T47D (cell line): ENCODE measurements around the gene TP53I11.

Experiments used
- DNase-seq, 2 experiments: peaks; one replicate each; pipeline versions ENCODE4 v3.0.0 to v3.0.0-alpha.2; 2011 to 2012; ENCODE audit warnings: low read depth in 1 of 2, low spot score in 1 of 2
- JUND ChIP-seq: IDR thresholded peaks from 2 replicates; pipeline ENCODE4 v1.6.1; 2012; ENCODE audit warnings: low read depth
- in situ Hi-C: cut with HindIII; loops from 2 replicates; pipeline ENCODE4 v1.10.0; 2016; ENCODE audit warnings: low sequenced_read_pairs, low pct_unique_long_range_greater_than_20kb

Gene TP53I11

GRCh38 chr11:44939673-44940395, 10.8 kb downstream of the TP53I11 start:
- no peak for TF ChIP-seq JUND
- in situ Hi-C loops, result no loop called here
- DNase-seq, result no peak

- TF ChIP-seq JUND, result no peak
- in situ Hi-C loops, result no loop called here
- DNase-seq, result no peak
Observed at GRCh38 chr11:44938066-44938691, 12.5 kb downstream of the TP53I11 start.

GRCh38 chr11:44936951-44937543, 13.6 kb downstream of the TP53I11 start:
- DNase-seq, result no peak
- no peak for TF ChIP-seq JUND
- in situ Hi-C loops, result no loop called here

GRCh38 chr11:44936525-44936924, 14.2 kb downstream of the TP53I11 start:
- in situ Hi-C loops, result no loop called here
- DNase-seq, result peak; percentile 73 to 89
- TF ChIP-seq JUND, result no peak

GRCh38 chr11:44934735-44935250, 15.9 kb downstream of the TP53I11 start:
- TF ChIP-seq JUND, result no peak
- no peak for DNase-seq
- in situ Hi-C loops, result no loop called here

- in situ Hi-C loops, result no loop called here
- TF ChIP-seq JUND, result no peak
- DNase-seq, result no peak
Observed at GRCh38 chr11:44934110-44934509, 16.6 kb downstream of the TP53I11 start.

- peak in 1 of 2 experiments; percentile 68 for DNase-seq
- in situ Hi-C loops, result no loop called here
- TF ChIP-seq JUND, result no peak
Observed at GRCh38 chr11:44931466-44931865, 19.2 kb downstream of the TP53I11 start.

- DNase-seq, result peak in 1 of 2 experiments; percentile 49
- in situ Hi-C loops, result no loop called here
- TF ChIP-seq JUND, result no peak
Observed at GRCh38 chr11:44930588-44931302, 19.9 kb downstream of the TP53I11 start.

- TF ChIP-seq JUND, result no peak
- DNase-seq, result no peak
- in situ Hi-C loops, result no loop called here
Observed at GRCh38 chr11:44928816-44929215, 21.9 kb downstream of the TP53I11 start.

GRCh38 chr11:44928144-44928543, 22.5 kb downstream of the TP53I11 start:
- DNase-seq, result no peak
- in situ Hi-C loops, result no loop called here

GRCh38 chr11:44927174-44927661, 23.5 kb downstream of the TP53I11 start:
- in situ Hi-C loops, result no loop called here
- no peak for TF ChIP-seq JUND
- peak; percentile 73 to 89 for DNase-seq

More at GRCh38 chr11:44928144-44928543, 22.5 kb downstream of the TP53I11 start:
- no peak for TF ChIP-seq JUND

GRCh38 chr11:44926036-44926435, 24.6 kb downstream of the TP53I11 start:
- TF ChIP-seq JUND, result no peak
- in situ Hi-C loops, result no loop called here
- no peak for DNase-seq
